Right ventricle myocardium inferior (tissue), 1 donor: ENCODE measurements around the gene SLC25A41. TPM values are rescaled to one million over a fixed set of nuclear protein-coding genes. Genes with fewer than 3 reads are reported as not detected.

Source experiments
- ATAC-seq: fragments of 200-7000 bp; cut with Tn5 transposase; one replicate; pipeline ENCODE4 v1.9.1; 2020; ENCODE audit warnings: mild to moderate bottlenecking, moderate library complexity
- DNase-seq: peaks from one replicate; pipeline ENCODE4 v3.0.0; 2021; ENCODE audit errors: missing footprints
- intact Hi-C: fragments of 100-400 bp; cut with DNase I; formaldehyde crosslinking; loops from one replicate; pipeline ENCODE4 v1.11.0; 2022
- long read RNA-seq: library from polyadenylated mRNA; unstranded; transcript quantifications from one replicate; pipeline ENCODE4 v2.0.0, GENCODE V29; 2021
- total RNA-seq: library from RNA; stranded (reverse); fragmentation: NEBNext Ultra II Directional; extraction: Animal tissue kit (Norgen Biotek cat#: 25700); gene quantifications from one replicate; pipeline ENCODE4 v1.2.1, GENCODE V29; 2021
- donor health status: DM: no; HTN: yes; CAD: no; lungs with severe emphysema.

The SLC25A41 gene
- total RNA-seq = 0.16 TPM
- long read RNA-seq = 0 reads

GRCh38 chr19:6433663-6434062, at the start of gene SLC25A41:
TSS of gene SLC25A41 (minus strand) at chr19:6433763. CDS start at chr19:6433693, 70 bp downstream.
- ATAC-seq (no peak), DNase-seq (no peak)
- intact Hi-C loops = no loop called here

- no peak for ATAC-seq
- DNase-seq = no peak
- intact Hi-C loops = no loop called here
These were observed 49.7 kb upstream of the SLC25A41 start for GRCh38 chr19:6483235-6483634.

GRCh38 chr19:6482343-6482686, 48.8 kb upstream of the SLC25A41 start:
- intact Hi-C loops = no loop called here
- no peak for DNase-seq
- no peak for ATAC-seq

- intact Hi-C loops = no loop called here
- peak; percentile 75 for DNase-seq
- ATAC-seq = peak; percentile 54
These were observed 48.2 kb upstream of the SLC25A41 start, which contains the start of gene DENND1C for GRCh38 chr19:6481541-6482342. TSS of gene DENND1C (minus strand) at chr19:6481787. CDS start at chr19:6481695, 92 bp downstream.

GRCh38 chr19:6480848-6481415, 47.4 kb upstream of the SLC25A41 start:
- no peak for ATAC-seq
- DNase-seq = no peak
- intact Hi-C loops = no loop called here

- no peak for ATAC-seq
- intact Hi-C loops = no loop called here
- DNase-seq = no peak
These were observed 46.4 kb upstream of the SLC25A41 start for GRCh38 chr19:6479836-6480398.

- intact Hi-C loops = no loop called here
- ATAC-seq = no peak
These were observed 45.3 kb upstream of the SLC25A41 start for GRCh38 chr19:6478815-6479214.

GRCh38 chr19:6476896-6477431, 43.4 kb upstream of the SLC25A41 start:
- intact Hi-C loops = no loop called here
- ATAC-seq (no peak), DNase-seq (peak; percentile 57)

More at GRCh38 chr19:6478815-6479214, 45.3 kb upstream of the SLC25A41 start:
- DNase-seq = no peak

- ATAC-seq (no peak), DNase-seq (peak; percentile 72)
- intact Hi-C loops = no loop called here
These were observed 42.8 kb upstream of the SLC25A41 start for GRCh38 chr19:6476155-6476895.

- intact Hi-C loops = no loop called here
- DNase-seq (peak; percentile 60), ATAC-seq (no peak)
These were observed 42.0 kb upstream of the SLC25A41 start for GRCh38 chr19:6475321-6476108.

GRCh38 chr19:6473647-6474046, 40.1 kb upstream of the SLC25A41 start:
- no peak for DNase-seq
- no peak for ATAC-seq
- intact Hi-C loops = no loop called here

- DNase-seq = no peak
- intact Hi-C loops = no loop called here
These were observed 39.1 kb upstream of the SLC25A41 start for GRCh38 chr19:6472713-6473112.

GRCh38 chr19:6471076-6471475, 37.5 kb upstream of the SLC25A41 start:
- DNase-seq (no peak), ATAC-seq (no peak)
- intact Hi-C loops = no loop called here

More at GRCh38 chr19:6472713-6473112, 39.1 kb upstream of the SLC25A41 start:
- ATAC-seq = no peak

GRCh38 chr19:6470173-6470572, 36.6 kb upstream of the SLC25A41 start:
- intact Hi-C loops = no loop called here
- DNase-seq (no peak), ATAC-seq (no peak)

- ATAC-seq (no peak), DNase-seq (no peak)
- intact Hi-C loops = no loop called here
These were observed 33.8 kb upstream of the SLC25A41 start for GRCh38 chr19:6467384-6467783.

- intact Hi-C loops = no loop called here
- ATAC-seq = no peak
- no peak for DNase-seq
These were observed 33.1 kb upstream of the SLC25A41 start for GRCh38 chr19:6466526-6467248.

GRCh38 chr19:6465663-6466062, 32.1 kb upstream of the SLC25A41 start:
- intact Hi-C loops = no loop called here
- DNase-seq (no peak), ATAC-seq (no peak)

- ATAC-seq = no peak
- intact Hi-C loops = no loop called here
These were observed 31.4 kb upstream of the SLC25A41 start for GRCh38 chr19:6465006-6465405.

More at GRCh38 chr19:6465006-6465405, 31.4 kb upstream of the SLC25A41 start:
- no peak for DNase-seq
